ENCODE results near the gene ARAP2.

DNA sequence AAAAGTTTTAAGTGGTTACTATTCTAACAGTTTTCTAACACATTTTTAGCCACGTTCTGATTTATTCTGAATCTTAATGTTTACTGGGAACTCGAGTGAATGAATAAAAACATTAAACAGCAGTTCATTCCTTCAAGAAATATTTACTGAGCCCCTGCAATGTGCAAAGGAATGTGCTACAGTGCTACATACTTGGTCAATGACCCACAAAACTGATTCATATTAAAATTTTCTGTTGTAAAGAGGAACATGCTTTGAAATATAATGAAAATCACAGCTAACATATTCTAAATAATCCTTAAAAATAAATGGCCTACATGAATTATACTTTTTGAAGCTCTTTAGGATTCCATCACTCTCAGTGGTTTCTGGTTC lies 78.7 kb downstream of the ARAP2 start:
- TF ChIP-seq POLR2A (IDR thresholded peaks at IDR 0.05; ENCODE audit: low read depth, low read length) = no peak
- TF ChIP-seq, protein P1, sequence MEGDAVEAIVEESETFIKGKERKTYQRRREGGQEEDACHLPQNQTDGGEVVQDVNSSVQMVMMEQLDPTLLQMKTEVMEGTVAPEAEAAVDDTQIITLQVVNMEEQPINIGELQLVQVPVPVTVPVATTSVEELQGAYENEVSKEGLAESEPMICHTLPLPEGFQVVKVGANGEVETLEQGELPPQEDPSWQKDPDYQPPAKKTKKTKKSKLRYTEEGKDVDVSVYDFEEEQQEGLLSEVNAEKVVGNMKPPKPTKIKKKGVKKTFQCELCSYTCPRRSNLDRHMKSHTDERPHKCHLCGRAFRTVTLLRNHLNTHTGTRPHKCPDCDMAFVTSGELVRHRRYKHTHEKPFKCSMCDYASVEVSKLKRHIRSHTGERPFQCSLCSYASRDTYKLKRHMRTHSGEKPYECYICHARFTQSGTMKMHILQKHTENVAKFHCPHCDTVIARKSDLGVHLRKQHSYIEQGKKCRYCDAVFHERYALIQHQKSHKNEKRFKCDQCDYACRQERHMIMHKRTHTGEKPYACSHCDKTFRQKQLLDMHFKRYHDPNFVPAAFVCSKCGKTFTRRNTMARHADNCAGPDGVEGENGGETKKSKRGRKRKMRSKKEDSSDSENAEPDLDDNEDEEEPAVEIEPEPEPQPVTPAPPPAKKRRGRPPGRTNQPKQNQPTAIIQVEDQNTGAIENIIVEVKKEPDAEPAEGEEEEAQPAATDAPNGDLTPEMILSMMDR (IDR thresholded peaks at IDR 0.05; ENCODE audit: extremely low read depth in 1 of 2, insufficient read depth in 1 of 2, low read depth in 1 of 2, low read length in 2 of 2) = no peak
- no peak for TF ChIP-seq EZH2 (IDR thresholded peaks at IDR 0.05; ENCODE audit: borderline replicate concordance, low read depth, low read length, severe bottlenecking)
- TF ChIP-seq, protein P2, sequence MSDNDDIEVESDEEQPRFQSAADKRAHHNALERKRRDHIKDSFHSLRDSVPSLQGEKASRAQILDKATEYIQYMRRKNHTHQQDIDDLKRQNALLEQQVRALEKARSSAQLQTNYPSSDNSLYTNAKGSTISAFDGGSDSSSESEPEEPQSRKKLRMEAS (IDR thresholded peaks at IDR 0.05; ENCODE audit: insufficient read depth, insufficient read length) = no peak
- no peak for TF ChIP-seq POLR2AphosphoS5 (IDR thresholded peaks at IDR 0.05; ENCODE audit: insufficient read depth, low read depth, low read length)

All from endothelial cell of umbilical vein (primary cell).